HK-2 (cell line): ENCODE data around the gene PRPF8.
"Not testable (repeated sequence)": the region's sequence is repeated elsewhere in the genome, so short reads cannot be mapped to it uniquely, and the experiment has no call there.

Experiments used
- DNase-seq: peaks from one replicate; pipeline ENCODE4 v3.0.0-alpha.2; 2018; ENCODE audit not compliant: unreplicated experiment

The PRPF8 gene

DNA sequence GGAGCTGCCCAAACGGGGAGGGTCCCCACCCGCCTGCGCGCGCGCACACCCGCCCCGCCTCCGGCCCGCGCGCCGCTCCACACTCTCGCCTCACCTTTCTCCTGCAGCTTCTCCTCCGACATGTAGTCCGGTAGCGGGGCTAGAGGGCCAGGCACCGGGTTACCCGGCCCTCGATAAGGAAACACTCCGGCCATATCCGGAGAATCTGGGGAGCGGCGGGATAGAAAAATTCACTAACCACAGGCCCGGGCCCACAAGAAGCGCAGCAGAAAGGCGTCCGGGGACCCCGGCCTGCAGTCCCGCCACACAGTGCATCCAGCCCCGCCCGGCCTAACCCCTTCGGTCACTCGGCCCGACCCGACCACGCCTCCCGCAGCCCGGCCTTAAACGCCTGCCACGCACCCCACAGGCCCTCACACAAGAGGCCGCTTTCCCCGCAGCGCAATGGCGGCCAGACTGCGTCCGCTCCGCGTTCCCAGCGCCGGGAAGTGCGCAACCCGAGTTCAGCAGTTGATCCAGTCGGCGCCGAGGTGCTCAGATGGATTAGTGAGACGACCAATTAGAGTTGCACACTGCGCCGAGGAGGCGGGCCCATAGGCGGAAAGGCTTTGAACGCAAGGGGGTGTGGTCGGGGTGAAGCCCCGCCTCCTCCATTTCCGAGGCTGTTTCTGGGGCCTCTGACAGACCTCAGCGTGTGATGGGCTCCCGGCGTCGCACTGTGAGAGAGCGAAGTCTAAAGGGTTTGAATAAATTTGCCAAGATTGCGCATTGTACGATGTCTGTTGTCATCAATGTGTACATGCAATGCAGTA, at the start of gene PRPF8:
TSS of gene PRPF8 (minus strand) at position 490 of the 812 bp plus-strand sequence. CDS start at position 194, 296 bp downstream.
- peak; percentile 98 for DNase-seq

DNA sequence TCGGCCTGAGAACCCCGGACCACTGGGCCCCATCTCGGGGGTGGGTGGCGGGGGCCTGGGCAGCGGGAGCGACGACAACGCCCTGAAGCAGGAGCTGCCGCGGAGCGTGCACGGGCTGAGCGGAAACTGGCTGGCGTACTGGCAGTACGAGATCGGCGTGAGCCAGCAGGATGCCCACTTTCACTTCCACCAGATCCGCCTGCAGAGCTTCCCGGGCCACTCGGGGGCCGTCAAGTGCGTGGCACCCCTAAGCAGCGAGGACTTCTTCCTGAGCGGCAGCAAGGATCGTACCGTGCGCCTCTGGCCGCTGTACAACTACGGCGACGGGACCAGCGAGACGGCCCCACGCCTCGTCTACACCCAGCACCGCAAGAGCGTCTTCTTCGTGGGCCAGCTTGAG, 49.1 kb upstream of the PRPF8 start:
- no peak for DNase-seq

DNA sequence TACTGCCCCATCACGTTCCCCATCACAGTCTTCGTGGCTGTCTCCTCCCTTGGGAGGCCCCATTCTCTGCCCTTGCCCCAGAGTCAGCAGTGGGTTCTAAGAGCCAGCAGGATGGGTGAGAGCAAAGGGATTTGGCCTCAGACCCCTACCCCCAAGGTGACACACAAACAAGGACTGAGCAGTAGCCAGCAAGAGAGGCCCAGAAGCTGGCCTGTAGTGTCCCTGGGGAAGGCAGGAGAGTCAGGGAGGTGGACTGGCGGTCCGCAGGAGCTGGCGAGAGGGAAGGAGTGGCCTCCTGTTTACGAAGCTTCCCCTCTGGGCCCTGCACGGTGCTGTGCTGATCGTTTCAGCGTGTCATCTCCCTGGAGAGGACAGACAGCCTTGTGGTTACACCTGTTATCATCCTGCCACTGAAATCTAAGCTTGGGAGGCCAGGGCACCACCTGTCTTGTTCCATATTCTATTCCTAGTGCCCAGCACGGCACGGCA, 48.2 kb upstream of the PRPF8 start:
- no peak for DNase-seq

DNA sequence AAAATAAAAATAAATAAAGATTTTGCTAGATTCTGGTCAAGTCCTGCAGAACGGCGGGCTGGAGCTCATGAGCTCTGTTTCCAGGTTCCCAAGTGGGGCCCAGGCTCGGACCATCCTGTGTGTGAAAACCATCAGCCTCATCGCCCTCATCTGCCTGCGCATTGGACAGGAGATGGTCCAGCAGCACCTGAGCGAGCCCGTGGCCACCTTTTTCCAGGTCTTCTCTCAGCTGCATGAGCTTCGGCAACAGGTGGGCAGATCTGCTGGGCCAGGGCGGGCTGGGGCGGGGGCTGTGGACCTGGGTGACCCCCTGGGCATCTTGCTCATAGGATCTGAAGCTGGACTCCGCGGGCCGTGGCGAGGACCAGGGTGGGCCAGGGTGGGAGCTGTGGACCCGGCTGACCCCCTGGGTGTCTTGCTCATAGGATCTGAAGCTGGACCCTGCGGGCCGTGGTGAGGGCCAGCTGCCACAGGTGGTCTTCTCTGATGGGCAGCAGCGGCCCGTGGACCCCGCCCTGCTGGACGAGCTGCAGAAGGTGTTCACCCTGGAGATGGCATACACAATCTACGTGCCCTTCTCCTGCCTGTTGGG, 47.7 kb upstream of the PRPF8 start:
- no peak for DNase-seq

DNA sequence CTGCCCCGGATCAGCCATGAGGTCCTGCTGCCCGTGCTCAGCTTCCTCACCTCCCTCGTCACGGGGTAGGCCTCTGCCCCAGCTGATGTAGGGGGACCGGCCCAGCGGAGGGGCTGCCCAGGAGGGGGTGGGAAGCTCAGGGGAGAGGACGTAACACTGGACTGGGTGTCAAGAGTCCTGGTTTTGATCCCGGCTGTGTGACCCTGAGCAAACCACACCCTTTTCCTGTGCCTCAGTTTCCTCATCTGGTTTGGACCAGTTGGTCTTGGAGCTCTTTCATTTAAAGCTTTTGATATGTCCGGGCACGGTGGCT, 46.5 kb upstream of the PRPF8 start:
- DNase-seq, result no peak

DNA sequence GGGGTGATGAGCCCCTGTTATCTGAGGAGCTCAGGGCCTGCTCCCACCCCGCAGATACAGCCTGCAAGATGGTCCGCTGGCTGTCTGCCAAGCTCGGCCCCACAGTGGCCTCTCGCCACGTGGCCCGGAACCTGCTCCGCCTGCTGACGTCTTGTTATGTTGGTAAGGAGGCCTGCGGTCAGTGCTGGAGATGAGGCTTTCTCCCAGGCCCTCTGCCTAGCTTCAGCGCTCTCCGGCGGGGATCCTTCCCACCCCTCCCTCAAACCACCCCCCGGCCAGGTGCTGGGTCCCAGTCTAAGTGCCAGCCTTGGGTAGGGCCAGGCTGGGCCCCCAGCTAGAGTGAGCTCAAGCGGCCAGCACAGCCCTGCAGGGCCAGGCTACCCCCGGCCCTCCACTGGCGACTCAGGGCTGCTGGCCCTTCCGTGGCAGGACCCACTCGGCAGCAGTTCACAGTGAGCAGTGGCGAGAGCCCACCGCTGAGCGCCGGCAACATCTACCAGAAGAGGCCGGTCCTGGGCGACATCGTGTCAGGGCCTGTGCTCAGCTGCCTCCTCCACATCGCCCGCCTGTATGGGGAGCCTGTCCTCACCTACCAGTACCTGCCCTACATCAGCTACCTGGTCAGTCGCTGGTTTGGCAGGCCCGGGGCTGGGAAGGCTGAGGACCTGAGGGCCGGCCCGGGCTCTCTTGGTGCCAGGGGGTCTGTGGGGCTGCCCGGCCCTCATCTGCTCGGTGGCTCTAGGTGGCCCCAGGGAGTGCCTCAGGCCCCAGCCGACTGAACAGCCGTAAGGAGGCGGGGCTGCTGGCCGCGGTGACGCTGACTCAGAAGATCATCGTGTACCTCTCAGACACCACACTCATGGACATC, 45.9 kb upstream of the PRPF8 start:
- DNase-seq, result peak; percentile 93

DNA sequence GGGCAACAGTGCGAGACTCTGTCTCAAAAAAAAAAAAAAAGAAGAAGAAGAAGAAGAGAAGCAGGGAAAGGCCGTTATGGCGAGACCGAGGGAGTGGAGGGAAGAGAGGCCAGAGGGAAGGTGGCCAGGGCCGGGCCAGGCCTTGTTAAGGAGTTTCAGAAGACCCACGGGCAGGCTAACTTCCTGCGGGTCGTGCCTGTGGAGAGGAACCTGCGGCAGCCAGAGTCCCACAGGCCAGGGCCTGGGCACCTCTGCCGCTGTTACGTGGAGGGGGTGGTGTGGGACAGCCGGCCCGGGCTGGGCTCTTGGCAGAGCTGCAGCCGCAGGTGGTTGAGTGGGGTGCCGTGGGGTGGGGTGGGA, 45.3 kb upstream of the PRPF8 start:
- DNase-seq, result no peak

DNA sequence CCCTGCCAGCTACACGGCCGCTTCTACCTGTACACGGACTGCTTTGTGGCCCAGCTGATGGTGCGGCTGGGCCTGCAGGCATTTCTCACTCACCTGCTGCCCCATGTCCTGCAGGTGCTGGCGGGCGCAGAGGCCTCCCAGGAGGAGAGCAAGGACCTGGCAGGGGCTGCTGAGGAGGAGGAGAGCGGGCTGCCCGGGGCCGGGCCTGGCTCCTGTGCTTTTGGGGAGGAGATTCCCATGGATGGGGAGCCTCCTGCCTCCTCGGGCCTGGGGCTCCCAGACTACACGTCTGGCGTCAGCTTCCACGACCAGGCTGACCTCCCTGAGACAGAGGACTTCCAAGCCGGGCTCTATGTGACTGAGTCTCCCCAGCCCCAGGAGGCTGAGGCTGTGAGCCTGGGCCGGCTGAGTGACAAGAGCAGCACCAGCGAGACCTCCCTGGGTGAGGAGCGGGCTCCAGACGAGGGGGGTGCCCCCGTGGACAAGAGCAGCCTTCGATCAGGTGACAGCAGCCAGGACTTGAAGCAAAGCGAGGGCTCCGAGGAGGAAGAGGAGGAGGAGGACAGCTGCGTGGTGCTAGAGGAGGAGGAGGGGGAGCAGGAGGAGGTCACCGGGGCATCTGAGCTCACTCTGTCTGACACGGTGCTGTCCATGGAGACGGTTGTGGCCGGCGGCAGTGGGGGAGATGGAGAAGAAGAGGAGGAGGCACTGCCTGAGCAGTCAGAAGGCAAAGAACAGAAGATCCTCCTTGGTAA, 43.4 kb upstream of the PRPF8 start:
- DNase-seq, result no peak

DNA sequence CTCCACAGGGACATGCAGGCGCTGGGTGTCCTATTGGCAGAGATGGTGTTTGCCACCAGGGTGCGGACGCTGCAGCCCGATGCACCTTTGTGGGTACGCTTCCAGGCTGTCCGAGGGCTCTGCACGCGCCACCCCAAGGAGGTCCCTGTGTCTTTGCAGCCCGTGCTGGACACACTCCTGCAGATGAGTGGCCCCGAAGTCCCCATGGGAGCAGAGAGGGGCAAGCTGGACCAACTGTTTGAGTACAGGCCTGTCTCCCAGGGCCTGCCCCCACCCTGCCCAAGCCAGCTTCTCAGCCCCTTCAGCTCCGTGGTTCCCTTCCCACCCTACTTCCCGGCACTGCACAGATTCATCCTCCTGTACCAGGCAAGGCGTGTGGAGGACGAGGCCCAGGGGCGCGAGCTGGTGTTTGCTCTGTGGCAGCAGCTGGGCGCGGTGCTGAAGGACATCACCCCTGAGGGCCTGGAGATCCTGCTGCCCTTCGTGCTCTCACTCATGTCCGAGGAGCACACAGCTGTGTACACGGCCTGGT, 42.7 kb upstream of the PRPF8 start:
- DNase-seq, result no peak

DNA sequence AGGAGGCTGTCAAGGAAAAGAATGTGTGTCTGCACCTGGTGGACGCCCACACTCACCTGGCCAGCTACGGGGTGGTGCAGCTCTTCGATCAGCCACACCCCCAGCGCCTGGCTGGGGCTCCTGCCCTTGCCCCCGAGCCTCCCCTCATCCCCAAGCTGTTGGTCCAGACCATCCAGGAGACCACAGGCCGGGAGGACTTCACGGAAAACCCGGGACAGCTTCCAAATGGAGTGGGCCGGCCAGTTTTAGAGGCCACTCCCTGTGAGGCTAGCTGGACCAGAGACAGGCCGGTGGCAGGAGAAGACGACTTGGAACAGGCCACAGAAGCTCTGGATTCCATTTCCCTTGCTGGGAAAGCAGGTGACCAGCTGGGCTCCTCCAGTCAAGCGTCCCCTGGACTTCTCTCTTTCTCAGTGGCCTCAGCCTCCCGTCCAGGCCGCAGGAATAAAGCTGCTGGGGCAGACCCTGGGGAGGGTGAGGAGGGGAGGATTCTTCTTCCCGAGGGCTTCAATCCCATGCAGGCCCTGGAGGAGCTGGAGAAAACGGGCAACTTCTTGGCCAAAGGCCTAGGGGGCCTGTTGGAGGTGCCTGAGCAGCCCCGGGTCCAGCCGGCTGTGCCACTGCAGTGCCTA, 42.1 kb upstream of the PRPF8 start:
- DNase-seq, result no peak

DNA sequence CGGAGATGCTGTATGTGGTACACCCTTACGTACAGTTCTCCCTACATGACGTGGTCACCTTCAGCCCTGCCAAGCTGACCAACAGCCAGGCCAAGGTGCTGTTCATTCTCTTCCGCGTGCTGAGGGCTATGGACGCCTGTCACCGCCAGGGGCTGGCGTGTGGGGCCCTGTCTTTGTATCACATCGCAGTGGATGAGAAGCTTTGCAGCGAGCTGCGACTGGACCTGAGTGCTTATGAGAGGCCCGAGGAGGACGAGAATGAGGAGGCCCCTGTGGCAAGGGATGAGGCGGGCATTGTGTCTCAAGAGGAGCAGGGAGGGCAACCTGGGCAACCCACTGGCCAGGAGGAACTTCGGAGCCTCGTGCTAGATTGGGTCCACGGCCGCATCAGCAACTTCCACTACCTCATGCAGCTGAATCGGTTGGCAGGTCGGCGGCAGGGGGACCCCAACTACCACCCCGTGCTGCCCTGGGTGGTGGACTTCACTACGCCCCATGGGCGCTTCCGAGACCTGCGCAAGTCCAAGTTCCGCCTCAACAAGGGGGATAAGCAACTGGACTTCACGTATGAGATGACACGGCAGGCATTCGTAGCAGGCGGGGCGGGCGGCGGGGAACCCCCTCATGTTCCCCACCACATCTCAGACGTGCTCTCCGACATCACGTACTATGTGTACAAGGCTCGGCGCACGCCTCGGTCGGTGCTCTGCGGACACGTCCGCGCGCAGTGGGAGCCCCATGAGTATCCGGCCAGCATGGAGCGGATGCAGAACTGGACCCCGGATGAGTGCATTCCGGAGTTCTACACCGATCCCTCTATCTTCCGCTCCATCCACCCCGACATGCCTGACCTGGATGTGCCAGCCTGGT, 41.2 kb upstream of the PRPF8 start:
- DNase-seq, result no peak

DNA sequence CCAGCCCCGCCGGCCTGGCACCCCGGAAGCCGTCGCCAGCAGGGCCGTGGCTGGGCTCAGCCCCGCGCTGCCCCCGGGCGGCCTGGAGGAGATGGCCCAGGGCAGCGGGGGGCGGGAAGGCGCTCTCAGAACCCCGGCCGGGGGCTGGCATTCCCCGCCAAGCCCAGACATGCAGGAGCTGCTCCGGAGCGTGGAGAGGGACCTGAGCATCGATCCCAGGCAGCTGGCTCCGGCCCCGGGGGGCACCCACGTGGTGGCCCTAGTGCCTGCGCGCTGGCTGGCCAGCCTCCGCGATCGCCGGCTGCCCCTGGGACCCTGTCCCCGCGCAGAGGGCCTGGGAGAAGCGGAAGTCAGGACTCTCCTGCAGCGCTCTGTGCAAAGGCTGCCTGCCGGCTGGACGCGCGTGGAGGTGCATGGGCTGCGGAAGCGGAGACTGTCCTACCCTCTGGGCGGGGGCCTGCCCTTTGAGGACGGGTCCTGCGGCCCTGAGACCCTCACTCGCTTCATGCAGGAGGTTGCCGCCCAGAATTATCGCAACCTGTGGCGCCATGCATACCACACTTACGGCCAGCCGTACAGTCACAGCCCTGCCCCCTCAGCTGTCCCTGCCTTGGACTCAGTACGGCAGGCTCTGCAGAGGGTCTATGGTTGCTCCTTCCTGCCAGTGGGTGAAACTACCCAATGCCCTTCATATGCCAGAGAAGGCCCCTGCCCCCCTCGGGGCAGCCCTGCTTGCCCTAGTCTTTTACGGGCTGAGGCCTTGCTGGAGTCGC, 40.4 kb upstream of the PRPF8 start:
- DNase-seq, result no peak

DNA sequence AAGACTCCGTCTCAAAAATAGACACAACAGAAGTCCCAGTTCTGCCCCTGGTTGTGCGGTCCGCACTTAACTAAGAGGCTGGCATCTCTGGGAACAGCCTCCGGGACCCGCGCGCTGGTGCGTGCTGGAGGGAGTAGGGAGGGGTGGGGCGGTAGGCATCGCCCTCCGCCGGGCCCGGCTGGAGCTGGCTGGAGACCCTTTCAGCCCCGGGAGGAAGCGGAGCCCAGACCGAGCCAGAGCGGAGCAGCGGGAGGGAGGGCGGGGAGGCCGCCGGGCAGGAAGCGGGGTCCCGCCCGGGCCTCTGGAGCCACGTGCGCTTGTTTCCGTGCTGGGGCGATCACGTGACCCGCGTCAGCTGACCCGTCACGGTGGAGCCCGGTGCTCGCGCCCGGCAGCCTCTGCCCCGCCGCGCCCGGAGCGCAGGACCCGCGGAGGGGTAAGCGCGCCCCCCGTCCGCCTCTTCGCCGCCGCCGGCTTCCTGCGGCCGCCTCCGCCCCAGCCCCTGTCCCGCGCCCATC, 39.7 kb upstream of the PRPF8 start, which contains the start of gene WDR81:
TSS of gene WDR81 (plus strand) at position 354 of the 518 bp plus-strand sequence. CDS start 256 bp downstream, outside the sequence.
- peak; percentile 88 for DNase-seq

DNA sequence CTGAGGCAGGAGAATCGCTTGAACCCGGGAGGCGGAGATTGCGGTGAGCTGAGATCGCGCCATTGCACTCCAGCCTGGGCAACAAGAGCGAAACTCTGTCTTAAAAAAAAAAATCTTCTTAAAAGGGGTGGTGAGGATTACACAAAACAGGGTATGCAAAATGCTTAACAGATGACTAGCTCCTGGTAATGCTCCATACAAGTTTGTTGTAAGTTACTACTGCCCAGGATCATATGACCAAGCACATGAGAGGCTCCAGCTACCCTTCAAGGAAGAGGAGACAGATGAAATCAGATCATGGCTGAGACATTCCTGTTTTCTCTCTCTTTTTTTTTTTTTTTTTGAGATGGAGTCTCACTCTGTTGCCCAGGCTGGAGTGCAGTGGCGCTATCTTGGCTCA, 37.4 kb upstream of the PRPF8 start:
- not testable (repeated sequence) for DNase-seq

DNA sequence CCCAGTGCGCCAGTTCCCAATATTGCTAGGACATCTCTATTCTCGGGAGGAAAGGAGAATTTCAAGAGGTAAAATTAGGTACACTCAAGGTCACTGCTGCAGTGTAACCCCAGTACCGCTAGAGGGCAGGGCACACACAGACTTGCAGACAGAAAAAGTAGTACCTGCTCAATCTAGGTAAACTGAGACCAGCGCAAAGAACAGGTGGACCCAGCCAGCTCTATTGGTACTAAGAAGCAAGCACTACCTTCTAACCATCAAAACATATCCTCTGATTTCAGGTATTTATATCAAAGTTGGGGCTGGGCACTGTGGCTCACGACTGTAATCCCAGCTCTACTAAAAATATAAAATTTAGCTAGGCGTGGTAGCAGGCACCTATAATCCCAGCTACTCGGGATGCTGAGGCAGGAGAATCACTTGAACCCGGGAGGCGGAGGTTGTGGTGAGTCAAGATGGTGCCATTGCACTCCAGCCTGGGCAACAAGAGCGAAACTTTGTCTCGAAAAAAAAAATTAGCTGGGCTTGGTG, 36.3 kb upstream of the PRPF8 start:
- DNase-seq, result peak; percentile 62

DNA sequence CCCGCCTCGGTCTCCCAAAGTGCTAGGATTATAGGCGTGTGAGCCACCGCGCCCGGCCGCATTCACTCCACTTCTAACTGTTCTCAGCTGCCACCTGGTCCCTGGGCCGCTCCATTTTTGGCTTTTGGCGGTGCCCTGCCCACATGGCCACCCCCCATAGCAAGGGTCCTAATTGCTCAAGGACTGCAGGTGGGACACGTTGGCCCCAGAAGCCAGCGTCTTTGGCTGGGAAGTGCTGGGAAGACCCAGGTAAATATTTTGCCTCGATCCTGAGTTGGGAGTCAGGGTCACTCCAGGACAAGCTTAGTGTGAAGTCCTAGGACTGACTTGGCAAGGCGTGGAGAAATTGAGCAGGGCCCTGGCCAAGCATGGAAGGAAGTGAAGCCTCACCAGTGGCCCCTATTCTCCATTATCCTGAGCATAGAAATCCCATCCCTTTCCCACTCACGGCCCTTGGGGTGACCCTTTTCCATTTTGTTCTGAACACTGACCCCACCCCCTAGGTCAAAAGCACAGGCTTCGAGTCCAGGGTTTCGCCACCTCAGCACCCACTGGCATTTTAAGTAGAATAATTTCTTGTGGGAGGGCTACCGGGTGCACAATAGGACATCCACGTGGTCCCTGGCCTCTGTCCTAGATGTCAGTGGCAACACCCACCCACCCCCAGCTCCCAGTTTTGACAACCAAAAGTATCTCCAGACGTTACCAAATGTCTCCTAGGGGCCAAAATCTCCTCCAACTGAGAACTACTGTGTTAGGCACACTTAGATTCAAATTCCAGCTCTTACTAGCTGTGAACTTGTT, 33.9 kb upstream of the PRPF8 start:
- no peak for DNase-seq

DNA sequence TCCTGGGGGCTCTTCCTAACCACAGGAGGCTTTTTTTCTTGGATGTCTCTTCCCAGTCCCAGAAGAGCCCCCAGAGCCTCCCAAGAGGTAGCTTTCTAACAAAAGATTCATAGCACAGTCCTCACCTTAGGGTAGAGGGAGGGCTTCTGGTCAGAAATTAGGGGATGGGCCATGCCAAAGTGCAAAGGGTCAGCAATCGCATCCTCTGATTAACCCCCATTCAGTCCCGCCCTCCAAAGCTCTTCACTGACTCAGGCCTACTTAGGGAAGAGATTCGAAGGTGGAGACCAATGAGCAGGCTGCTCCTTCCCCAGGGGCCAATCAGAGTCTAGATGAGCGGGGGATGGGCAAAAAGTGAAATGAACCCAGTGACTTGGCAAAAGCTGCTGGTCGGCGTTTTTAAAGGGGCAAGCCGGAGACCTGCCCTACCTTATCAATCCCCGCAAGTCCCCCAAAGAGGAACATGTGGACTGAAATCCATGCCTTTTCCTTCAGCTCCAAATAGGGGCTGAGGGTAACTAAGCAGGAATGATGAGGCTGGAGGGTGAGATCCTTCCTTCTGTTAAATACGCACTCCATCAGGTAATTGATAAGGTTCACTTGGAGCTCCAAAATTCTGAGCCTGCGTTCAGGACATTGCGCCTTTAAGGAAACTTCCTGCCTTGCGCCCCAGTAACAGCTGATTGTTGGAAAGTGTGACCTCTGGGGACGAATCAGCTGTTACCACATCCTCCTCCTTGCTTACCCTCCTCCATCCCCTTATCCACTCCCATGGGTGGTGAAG, 32.4 kb upstream of the PRPF8 start:
- peak; percentile 94 for DNase-seq
